ENCODE results near the gene ZCCHC17.
"Not testable (repeated sequence)": the region's sequence is repeated elsewhere in the genome, so short reads cannot be mapped to it uniquely, and the experiment has no call there.

Gene ZCCHC17, protein sequence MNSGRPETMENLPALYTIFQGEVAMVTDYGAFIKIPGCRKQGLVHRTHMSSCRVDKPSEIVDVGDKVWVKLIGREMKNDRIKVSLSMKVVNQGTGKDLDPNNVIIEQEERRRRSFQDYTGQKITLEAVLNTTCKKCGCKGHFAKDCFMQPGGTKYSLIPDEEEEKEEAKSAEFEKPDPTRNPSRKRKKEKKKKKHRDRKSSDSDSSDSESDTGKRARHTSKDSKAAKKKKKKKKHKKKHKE

GRCh38 chr1:31296486-31297276 lies at the start of gene ZCCHC17, which contains the start of gene SNRNP40:
ZCCHC17 (plus strand) TSS chr1:31297032; CDS start chr1:31310099, 13,067 bp downstream.
SNRNP40 (minus strand) TSS chr1:31296788; CDS start chr1:31296751, 37 bp downstream.
- DNase-seq: peak; percentile 83 to 87 (median 84)

- DNase-seq: no peak
Measured at GRCh38 chr1:31248276-31248675, 48.6 kb upstream of the ZCCHC17 start.

- no peak for DNase-seq
Measured at GRCh38 chr1:31249854-31250253, 47.0 kb upstream of the ZCCHC17 start.

DNA sequence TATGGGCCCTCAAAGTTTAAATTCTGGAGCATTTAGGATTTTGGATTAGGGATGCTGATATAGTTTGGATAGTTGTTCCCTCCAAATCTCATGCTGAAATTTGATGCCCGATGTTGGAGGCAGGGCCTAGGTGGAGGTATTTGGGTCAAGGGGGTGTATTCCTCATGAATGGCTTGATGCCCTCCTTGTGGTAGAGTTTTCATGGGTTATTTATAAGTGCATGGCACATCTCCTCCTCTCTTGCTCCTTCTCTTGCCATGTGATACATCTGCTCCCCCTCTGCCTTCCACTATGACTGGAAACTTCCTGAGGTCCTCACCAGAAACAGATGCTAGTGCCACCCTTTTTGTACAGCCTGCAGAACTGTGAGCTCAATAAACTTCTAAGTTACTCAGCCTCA lies 39.6 kb upstream of the ZCCHC17 start:
- no peak for DNase-seq

GRCh38 chr1:31258581-31258980 lies 38.3 kb upstream of the ZCCHC17 start:
- DNase-seq: no peak

DNA sequence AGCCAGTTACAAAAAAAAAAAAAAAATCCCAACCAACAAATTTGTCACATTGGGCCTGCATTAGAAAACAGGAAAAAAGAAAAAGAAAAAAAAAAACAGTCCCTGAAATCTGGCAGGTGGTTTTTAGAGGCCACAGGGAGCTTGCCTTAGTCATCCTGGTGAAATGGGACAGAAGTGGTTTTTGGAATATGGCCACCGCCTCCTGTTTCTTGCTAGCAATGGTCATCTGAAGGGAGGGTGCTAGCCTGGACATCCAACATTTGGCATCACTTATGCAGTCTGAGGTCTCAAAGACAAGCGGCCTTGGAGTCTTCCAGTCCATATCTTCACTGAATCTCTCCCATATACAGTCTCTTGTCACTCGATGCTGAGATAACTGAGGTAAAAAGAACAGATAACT lies 37.1 kb upstream of the ZCCHC17 start:
- DNase-seq: no peak

- DNase-seq: no peak
Measured at GRCh38 chr1:31261916-31262315, 34.9 kb upstream of the ZCCHC17 start.

DNA sequence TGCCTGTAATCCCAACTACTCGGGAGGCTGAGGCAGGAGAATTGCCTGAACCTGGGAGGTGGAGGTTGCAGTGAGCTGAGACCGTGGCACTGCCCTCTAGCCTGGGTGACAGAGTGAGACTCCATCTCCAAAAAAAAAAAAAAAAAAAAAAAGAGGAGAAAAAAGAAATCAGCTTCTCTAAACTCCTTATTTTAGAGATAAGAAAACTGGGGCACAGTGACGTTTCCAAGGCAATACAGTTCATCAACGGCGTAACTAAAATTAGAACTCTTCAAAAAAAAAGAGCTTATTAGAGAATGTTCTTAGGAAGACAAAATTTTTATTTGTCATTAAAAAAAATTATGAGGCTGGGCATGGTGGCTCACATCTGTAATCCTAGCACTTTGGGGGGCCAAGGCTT lies 34.4 kb upstream of the ZCCHC17 start:
- not testable (repeated sequence) for DNase-seq

- no peak for DNase-seq
Measured at GRCh38 chr1:31263408-31263807, 33.4 kb upstream of the ZCCHC17 start.

DNA sequence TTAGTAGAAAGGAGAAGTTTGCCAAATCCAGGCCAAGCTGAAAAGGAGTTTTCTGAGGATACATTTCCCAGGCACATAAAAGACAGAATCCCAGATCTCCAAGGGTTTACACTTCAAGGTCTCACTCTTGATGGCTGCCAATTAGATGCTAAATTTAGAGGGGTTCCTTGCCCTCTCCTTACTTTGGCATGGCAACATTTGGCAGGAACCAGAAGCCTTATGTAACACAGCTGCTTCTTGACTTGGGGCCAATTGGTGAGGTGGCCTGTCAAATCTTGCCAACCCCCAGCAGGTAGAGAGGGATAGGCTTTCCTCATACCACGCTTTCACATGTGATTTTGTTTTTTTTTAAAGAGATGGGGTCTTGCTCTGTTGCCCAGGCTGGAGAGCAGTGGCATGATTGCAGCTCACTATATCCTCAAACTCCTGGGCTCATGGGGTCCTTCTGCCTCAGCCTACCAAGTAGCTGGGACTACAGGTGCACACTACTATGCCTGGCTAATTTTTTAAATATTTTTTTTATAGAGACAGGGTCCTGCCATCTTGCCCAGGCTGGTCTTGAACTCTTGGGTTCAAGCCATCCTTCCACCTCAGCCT lies 31.9 kb upstream of the ZCCHC17 start:
- DNase-seq: no peak

DNA sequence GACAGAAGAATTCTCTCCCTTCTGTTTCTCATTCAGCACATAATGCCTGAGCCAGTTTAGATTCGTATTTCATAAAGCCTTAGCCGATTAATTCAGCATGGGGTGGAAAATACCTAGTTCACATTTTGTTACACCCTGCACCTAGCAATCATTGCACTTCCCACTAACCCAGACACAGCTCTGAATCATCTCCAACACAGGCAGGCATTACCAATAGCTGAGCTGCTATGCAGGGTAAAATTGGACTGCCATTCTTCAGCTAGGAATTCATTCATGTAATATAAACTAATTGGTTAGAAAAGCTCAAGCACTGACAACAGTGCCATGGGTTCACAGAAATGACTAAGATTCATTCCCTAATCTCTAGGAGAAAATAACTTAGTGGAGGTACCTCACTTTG lies 30.3 kb upstream of the ZCCHC17 start:
- no peak for DNase-seq

DNA sequence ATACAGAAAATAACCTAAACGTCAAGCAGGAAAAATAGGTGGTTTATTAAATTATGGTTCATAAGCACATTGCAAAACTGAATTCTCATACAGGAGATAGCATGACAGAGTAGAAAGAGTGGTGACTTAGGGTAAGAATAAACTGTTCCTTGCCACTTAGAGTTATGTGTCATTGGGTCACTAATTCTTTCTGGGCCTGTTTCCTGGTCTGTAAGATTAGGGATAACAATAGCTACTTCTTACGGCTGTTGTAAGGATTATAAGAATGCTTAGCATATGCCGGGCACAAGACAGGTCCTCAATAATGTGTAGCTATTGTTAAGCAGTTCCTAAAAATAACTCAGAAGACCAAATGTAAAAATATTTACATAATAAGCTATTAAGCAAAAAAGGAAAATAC lies 24.5 kb upstream of the ZCCHC17 start:
- DNase-seq: no peak

- no peak for DNase-seq
Measured at GRCh38 chr1:31273619-31274018, 23.2 kb upstream of the ZCCHC17 start.

- not testable (repeated sequence) for DNase-seq
Measured at GRCh38 chr1:31282426-31282825, 14.4 kb upstream of the ZCCHC17 start.

- DNase-seq: not testable (repeated sequence)
Measured at GRCh38 chr1:31287791-31288190, 9.0 kb upstream of the ZCCHC17 start.

DNA sequence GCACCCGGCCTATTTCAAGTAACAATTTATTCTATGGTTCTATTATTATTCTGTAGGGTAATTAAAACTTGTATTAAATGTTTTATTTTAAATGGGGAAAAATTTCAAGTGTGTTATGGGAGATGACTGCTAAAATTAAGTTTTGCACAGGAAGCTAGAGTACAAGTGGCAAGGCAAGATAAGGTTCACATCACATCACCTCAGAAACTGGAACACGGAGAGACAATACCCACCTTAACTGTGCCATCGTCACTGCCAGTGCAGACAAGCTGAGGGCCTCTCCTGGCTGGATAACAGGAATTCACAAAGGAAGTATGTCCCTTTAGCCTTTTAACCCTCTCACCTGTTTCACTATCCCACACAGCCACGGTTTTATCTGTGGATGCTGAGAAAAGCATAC lies 7.8 kb upstream of the ZCCHC17 start:
- no peak for DNase-seq

- DNase-seq: peak in 1 of 4 experiments; percentile 25
Measured at GRCh38 chr1:31295874-31296485, 852 bp upstream of the ZCCHC17 start.

DNA sequence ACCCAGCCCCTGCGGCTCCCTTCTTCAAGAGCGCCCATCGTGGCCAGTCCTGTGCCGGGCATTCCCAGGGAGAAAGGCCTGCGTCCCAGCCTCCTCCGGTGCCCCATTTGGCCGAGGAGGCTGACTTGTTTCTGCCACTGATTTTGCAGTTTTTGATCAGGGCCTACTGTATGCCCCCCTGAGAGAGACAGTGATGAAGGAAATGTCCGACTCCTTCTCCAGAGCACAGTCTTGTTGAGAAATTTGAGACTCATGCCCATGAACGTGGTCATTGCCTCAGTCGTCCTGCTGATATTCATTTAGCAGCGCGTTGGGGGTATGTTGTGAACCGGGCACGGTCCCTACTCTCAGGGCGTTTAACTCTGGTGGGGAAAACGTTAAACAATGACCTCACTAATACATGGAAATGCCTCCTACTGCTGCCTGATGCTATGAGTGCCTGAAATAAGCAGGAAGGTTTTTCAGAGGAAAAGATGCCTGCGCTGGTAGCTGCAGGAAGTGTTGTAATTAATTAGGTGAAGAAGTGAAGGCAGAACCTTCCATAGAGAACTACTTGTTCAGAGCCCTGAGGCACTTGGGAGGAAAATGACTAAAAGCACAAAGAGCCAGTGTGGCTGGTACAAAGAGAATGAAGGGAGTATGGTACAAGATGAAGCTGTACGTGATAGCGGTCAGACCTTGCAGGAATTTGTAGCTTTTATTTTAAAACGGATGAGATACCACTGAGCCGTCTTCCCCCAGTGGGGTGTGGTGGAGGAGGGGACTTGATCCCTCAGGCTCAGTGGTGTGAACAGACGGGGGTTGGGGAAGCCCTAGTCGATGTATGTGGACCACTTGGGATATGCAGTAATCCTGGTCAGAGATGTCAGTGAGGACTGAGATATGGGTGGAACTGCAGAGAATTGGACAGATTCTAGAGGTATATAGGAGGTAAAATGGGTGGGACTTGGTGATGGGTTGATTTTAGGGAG lies 730 bp downstream of the ZCCHC17 start:
- DNase-seq: no peak

DNA sequence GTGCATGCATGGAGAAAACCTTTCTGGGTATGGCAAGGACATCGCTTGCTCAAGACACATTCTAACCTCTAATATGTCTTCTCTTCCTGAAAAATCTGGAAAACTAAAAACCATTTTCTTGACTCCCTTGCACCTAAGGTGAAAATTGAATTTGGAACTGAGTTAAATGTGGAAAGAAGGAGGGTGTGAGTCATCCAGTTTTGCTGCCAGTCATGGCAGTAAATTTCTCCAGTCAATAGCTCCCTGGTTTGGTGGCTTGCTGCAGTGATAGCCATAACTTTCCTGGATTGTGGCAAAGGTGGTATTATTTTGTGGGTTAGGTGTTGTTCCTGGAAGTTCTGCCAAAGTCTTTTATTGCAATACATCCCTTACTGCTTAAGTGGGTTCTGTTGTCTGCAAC lies 2.5 kb downstream of the ZCCHC17 start:
- DNase-seq: no peak

- DNase-seq: no peak
Measured at GRCh38 chr1:31300193-31300592, 3.4 kb downstream of the ZCCHC17 start.

- DNase-seq: no peak
Measured at GRCh38 chr1:31302709-31303441, 6.0 kb downstream of the ZCCHC17 start.

- DNase-seq: no peak
Measured at GRCh38 chr1:31306278-31306677, 9.4 kb downstream of the ZCCHC17 start.

All from activated naive CD4-positive, alpha-beta T cell (primary cell).